ENCODE data around the gene FHIT.

DNA sequence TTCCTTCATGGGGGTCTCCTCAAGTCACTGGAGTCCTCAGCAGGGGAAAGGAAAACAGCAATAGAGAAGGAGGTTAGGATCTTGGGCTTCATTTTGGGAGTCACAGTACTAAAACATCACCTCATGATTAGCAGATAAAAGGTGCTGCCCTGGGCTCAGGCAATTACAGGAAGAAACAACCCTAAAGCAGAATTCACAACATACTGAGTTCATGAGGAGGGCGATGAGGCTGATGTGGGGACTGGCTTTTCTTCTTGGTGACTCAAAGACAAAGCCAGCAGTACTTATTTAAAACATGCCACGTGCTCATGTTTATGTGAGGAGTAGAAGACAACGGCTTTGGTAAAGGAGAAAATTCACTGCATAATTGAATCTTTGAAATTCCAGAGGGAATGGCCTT, 1379.1 kb downstream of the FHIT start:
- TF ChIP-seq SUZ12 (IDR thresholded peaks at IDR 0.05; ENCODE audit: extremely low read depth, insufficient read depth, insufficient read length) (no peak), ZNF274 (IDR thresholded peaks at IDR 0.05; ENCODE audit: low read depth, low read length) (no peak), YY1 (IDR thresholded peaks at IDR 0.05; ENCODE audit: insufficient read depth, insufficient read length) (no peak)
